ENCODE data around the gene DOCK8.
"Not testable (repeated sequence)": the region's sequence is repeated elsewhere in the genome, so short reads cannot be mapped to it uniquely, and the experiment has no call there.

The DOCK8 gene

GRCh38 chr9:224026-224425, 9.4 kb downstream of the DOCK8 start:
- no peak overlapping the region for H3K4me3 ChIP-seq (ENCODE audit: low read depth, low read length)
- H3K36me3 ChIP-seq (replicated peaks): no peaks in the 10 kb centered on the region
- in situ Hi-C loops (cut with HindIII; ENCODE audit: low pct_ligation_motif_present, low sequenced_read_pairs): no loop called here
- H3K27me3 ChIP-seq (replicated peaks): no peaks in the 10 kb centered on the region
- DNase-seq: no peak
- no peak overlapping the region for H3K27ac ChIP-seq
- no peak for TF ChIP-seq CTCF (IDR thresholded peaks at IDR 0.05; ENCODE audit: low read depth, low read length, missing control alignments)

GRCh38 chr9:224582-225520, 10.2 kb downstream of the DOCK8 start:
- no peak for TF ChIP-seq CTCF (IDR thresholded peaks at IDR 0.05; ENCODE audit: low read depth, low read length, missing control alignments)
- in situ Hi-C loops (cut with HindIII; ENCODE audit: low pct_ligation_motif_present, low sequenced_read_pairs): no loop called here
- Histone ChIP-seq H3K27me3 (replicated peaks) (no peaks in the 10 kb centered on the region), H3K4me3 (ENCODE audit: low read depth, low read length) (no peak overlapping the region), H3K36me3 (replicated peaks) (no peaks in the 10 kb centered on the region), H3K27ac (no peak overlapping the region)
- no peak for DNase-seq

- no peak overlapping the region for H3K27ac ChIP-seq
- no peak for DNase-seq
- no peak for TF ChIP-seq CTCF (IDR thresholded peaks at IDR 0.05; ENCODE audit: low read depth, low read length, missing control alignments)
- H3K4me3 ChIP-seq (ENCODE audit: low read depth, low read length): no peak overlapping the region
- no peaks in the 10 kb centered on the region for H3K36me3 ChIP-seq (replicated peaks)
- H3K27me3 ChIP-seq (replicated peaks): no peaks in the 10 kb centered on the region
- in situ Hi-C loops (cut with HindIII; ENCODE audit: low pct_ligation_motif_present, low sequenced_read_pairs): no loop called here
Measured at GRCh38 chr9:227860-228259, 13.2 kb downstream of the DOCK8 start.

DNA sequence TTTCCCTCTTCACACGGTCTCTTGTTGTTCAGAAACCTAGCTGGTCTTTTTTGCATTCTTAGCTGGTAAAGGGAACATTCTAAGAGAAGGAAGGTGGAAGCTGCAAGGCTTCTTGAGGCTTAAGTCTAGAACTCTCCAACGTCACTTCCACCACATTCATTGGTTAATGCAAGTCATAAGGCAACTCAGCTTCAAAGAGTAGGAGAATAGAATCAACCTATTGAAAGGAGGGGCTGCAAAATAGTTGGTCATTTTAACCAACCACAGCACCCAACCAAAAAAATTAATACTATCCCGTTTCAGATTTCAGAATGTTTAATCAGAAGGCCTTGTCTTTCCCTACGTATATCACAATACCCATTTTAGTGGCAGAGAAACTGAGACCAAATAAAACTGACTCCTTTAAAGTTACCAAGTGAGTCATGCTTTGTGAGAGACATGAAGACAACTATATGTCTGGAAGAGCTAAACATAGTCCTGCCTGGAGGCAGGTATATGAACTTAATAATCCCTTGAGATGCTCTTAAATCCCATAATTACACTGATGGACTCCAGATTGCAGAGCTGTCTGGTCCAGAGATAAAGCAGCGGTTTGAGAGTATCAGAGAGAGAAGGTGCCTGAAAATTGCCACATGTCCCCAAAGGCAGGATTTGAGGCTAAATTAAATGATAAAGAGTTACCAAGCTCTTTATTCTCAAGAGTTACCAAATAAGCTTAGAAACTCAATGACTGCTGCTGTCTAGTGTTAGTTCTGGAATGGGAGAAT, 14.4 kb downstream of the DOCK8 start:
- in situ Hi-C loops (cut with HindIII; ENCODE audit: low pct_ligation_motif_present, low sequenced_read_pairs): no loop called here
- H3K4me3 ChIP-seq (ENCODE audit: low read depth, low read length): no peak overlapping the region
- TF ChIP-seq CTCF (IDR thresholded peaks at IDR 0.05; ENCODE audit: low read depth, low read length, missing control alignments): no peak

GRCh38 chr9:231625-232024, 17.0 kb downstream of the DOCK8 start:
- in situ Hi-C loops (cut with HindIII; ENCODE audit: low pct_ligation_motif_present, low sequenced_read_pairs); DNase-seq; H3K4me3 ChIP-seq (ENCODE audit: low read depth, low read length); H3K27me3 ChIP-seq (replicated peaks); H3K27ac ChIP-seq; H3K36me3 ChIP-seq (replicated peaks): not testable (repeated sequence)

More for the DNA sequence above, 14.4 kb downstream of the DOCK8 start:
- Histone ChIP-seq H3K36me3 (replicated peaks) (no peaks in the 10 kb centered on the region), H3K27me3 (replicated peaks) (no peaks in the 10 kb centered on the region), H3K27ac (no peak overlapping the region)
- no peak for DNase-seq

DNA sequence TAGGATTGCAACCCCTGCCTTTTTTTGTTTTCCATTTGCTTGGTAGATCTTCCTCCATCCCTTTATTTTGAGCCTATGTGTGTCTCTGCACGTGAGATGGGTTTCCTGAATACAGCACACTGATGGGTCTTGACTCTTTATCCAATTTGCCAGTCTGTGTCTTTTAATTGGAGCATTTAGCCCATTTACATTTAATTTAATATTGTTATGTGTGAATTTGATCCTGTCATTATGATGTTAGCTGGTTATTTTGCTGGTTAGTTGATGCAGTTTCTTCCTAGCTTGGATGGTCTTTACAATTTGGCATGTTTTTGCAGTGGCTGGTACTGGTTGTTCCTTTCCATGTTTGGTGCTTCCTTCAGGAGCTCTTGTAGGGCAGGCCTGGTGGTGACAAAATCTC, 19.0 kb downstream of the DOCK8 start:
- H3K4me3 ChIP-seq (ENCODE audit: low read depth, low read length); DNase-seq; H3K36me3 ChIP-seq (replicated peaks); H3K27ac ChIP-seq; in situ Hi-C loops (cut with HindIII; ENCODE audit: low pct_ligation_motif_present, low sequenced_read_pairs); H3K27me3 ChIP-seq (replicated peaks): not testable (repeated sequence)

Measured in brain microvascular endothelial cell (primary cell).